HepG2 (cell line): Measurements from ENCODE around the gene ZNF440. TPM values are rescaled to one million over a fixed set of nuclear protein-coding genes. Genes with fewer than 3 reads are reported as not detected.
A peak's percentile ranks its signal among the peaks of the same experiment; 100 is the strongest.

Source experiments
- ATF1 ChIP-seq: IDR thresholded peaks from 2 replicates; pipeline ENCODE4 v1.6.1; 2016; ENCODE audit warnings: mild to moderate bottlenecking, control low read depth
- ATF7 ChIP-seq, 2 experiments: fragments of 450-650 bp in 1 of 2; sonication (generic) in 1 of 2; formaldehyde crosslinking in 1 of 2; IDR thresholded peaks; 2 replicates each; pipeline versions ENCODE4 v1.4.0 to v1.6.1; 2016 to 2020; ENCODE audit warnings: antibody characterized with exemption in 1 of 2, mild to moderate bottlenecking in 1 of 2, missing genetic modification reagents in 1 of 2
- CERS6 ChIP-seq: sonication (generic); formaldehyde crosslinking; IDR thresholded peaks from 2 replicates; pipeline ENCODE4 v1.5.0; 2020; ENCODE audit warnings: missing genetic modification reagents
- CTCF ChIP-seq: sonication (generic); formaldehyde crosslinking; IDR thresholded peaks from 2 replicates; pipeline ENCODE4 v1.5.0; 2020; ENCODE audit warnings: mild to moderate bottlenecking, missing genetic modification reagents, moderate library complexity
- DMAP1 ChIP-seq: IDR thresholded peaks from 2 replicates; pipeline ENCODE4 v1.6.1; 2016
- DMTF1 ChIP-seq: sonication (generic); formaldehyde crosslinking; IDR thresholded peaks from 2 replicates; pipeline ENCODE4 v1.4.0; 2020; ENCODE audit warnings: mild to moderate bottlenecking, missing genetic modification reagents
- E2F5 ChIP-seq: sonication (generic); formaldehyde crosslinking; conservative IDR thresholded peaks from 2 replicates; pipeline ENCODE4 v1.4.0; 2020; ENCODE audit warnings: missing genetic modification reagents
- FOXP1 ChIP-seq, 2 experiments: fragments of 450-650 bp in 1 of 2; IDR thresholded peaks; 2 replicates each; pipeline ENCODE4 v1.6.1; 2017 to 2018; ENCODE audit warnings: antibody characterized with exemption in 1 of 2
- HNRNPLL ChIP-seq: fragments of 200-400 bp; formaldehyde crosslinking; IDR thresholded peaks from 2 replicates; pipeline ENCODE4 v1.6.1; 2017; ENCODE audit warnings: mild to moderate bottlenecking, low read depth, low read length; ENCODE audit not compliant: poor library complexity, severe bottlenecking
- KDM4B ChIP-seq: sonication (generic); formaldehyde crosslinking; IDR thresholded peaks from 2 replicates; pipeline ENCODE4 v1.4.0; 2020; ENCODE audit warnings: missing genetic modification reagents
- MTA3 ChIP-seq: sonication (generic); formaldehyde crosslinking; IDR thresholded peaks from 2 replicates; pipeline ENCODE4 v1.4.0; 2020; ENCODE audit warnings: missing genetic modification reagents
- NCOA5 ChIP-seq: sonication (generic); formaldehyde crosslinking; IDR thresholded peaks from 2 replicates; pipeline ENCODE4 v1.4.0; 2020; ENCODE audit warnings: missing genetic modification reagents
- NFIC ChIP-seq: IDR thresholded peaks from 2 replicates; pipeline ENCODE4 v1.6.1; 2012; ENCODE audit warnings: mild to moderate bottlenecking, low read length, inconsistent platforms
- ZNF317 ChIP-seq: sonication (generic); formaldehyde crosslinking; IDR thresholded peaks from 2 replicates; pipeline ENCODE4 v1.5.0; 2020; ENCODE audit warnings: mild to moderate bottlenecking, missing genetic modification reagents
- ZNF746 ChIP-seq: sonication (generic); formaldehyde crosslinking; IDR thresholded peaks from 2 replicates; pipeline ENCODE4 v1.8.0; 2022; ENCODE audit warnings: mild to moderate bottlenecking, missing genetic modification reagents
- polyA plus RNA-seq, 8 experiments: library from polyadenylated mRNA; depleted of rRNA in 3 of 8; stranded (reverse) in 7 of 8; unstranded in 1 of 8; fragments of >200 nt; fragmentation: Illumina TruSeq in 4 of 8; extraction: Trizol in 4 of 8; gene quantifications; 2 replicates each; pipeline versions ENCODE4 v1.2.1 to v1.2.3, GENCODE V29; 2011 to 2016; ENCODE audit warnings: low read depth in 4 of 8, missing spikeins in 1 of 8, mixed read lengths in 1 of 8; ENCODE audit not compliant: insufficient read depth in 1 of 8
- total RNA-seq, 5 experiments: library from RNA; depleted of rRNA; stranded (reverse); fragments of >200 nt; fragmentation: Illumina TruSeq; extraction: Trizol; gene quantifications; 2 replicates each; pipeline ENCODE4 v1.2.3, GENCODE V29; 2016; ENCODE audit warnings: low read depth in 1 of 5
- TF ChIP-seq, protein P1 (sequence below): sonication (generic); formaldehyde crosslinking; IDR thresholded peaks from 2 replicates; pipeline ENCODE4 v1.4.0; 2020; ENCODE audit warnings: missing genetic modification reagents

Gene ZNF440
- total and polyA plus RNA-seq, 2 of the 13 experiments (the other 11 are each of a cell fraction or from before 2014, with no cell fraction given): 2.7 to 12.4 TPM

DNA sequence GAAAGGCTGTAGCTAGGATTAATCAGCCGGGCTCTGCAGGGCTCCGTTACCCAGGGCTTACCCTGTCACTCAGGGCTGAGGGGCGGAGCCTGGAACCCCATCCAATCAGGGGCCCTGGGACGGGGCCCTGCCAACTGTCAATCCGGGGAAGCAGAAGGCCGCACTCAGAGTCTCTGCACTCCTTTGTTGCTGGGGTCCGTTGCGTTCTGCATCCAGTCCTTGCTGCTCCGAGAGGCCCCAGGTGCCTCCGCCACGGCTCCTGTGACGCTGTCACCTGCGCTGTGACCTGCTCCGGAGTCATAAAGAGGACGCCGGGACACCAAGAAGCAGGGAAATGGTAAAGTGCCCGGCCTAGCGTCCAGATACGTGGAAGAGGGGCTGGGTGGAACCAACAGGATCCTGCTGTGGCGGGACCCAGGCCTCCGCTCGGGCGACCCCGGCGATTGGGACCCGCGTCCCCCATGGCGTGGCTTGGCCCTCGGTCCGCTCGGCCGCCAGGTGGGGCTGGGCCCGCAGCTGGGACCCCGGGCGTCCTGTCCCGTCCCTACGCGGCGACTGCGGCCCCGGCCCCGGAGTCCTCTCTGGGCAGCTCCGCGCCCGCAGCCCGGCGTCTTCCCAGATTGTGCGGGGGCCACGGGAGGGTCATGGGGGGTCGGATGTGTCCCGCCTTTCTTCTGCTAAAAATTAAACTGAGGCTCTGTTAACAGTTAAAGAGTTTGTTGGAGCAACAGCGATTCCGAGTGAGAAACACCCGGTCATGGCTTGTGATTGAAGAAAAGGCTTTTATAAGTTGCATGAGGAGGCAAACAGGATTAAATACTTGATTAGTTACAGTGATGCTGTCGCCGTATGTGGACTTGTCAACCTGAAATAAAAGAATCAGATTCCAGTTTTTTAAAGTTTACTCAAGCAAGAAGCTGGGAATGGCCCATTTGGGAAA is 15.4 kb upstream of the ZNF440 start, which contains the start of gene ZNF491 (continued):
- no peak for TF ChIP-seq CERS6
- TF ChIP-seq ATF1 (CRISPR knock-in tag): no peak
- peak; percentile 43 for TF ChIP-seq HNRNPLL
- TF ChIP-seq ZNF317 (CRISPR knock-in tag): no peak
- no peak for TF ChIP-seq NFIC
- TF ChIP-seq E2F5: no peak
- TF ChIP-seq FOXP1 (IDR thresholded peaks at IDR 0.05): no peak
- TF ChIP-seq FOXP1 (CRISPR knock-in tag; IDR thresholded peaks at IDR 0.05): no peak
- no peak for TF ChIP-seq MTA3
- TF ChIP-seq NCOA5: no peak
- TF ChIP-seq KDM4B (CRISPR knock-in tag): no peak
- no peak for TF ChIP-seq DMTF1 (CRISPR knock-in tag)
- no peak for TF ChIP-seq ATF7 (IDR thresholded peaks at IDR 0.05)
- no peak for TF ChIP-seq ATF7 (CRISPR knock-in tag; IDR thresholded peaks at IDR 0.05)
- TF ChIP-seq DMAP1 (CRISPR knock-in tag): peak; percentile 38; the same call in 1 of the 2 replicates
- TF ChIP-seq ZNF746 (CRISPR knock-in tag): no peak
- TF ChIP-seq, protein P1, sequence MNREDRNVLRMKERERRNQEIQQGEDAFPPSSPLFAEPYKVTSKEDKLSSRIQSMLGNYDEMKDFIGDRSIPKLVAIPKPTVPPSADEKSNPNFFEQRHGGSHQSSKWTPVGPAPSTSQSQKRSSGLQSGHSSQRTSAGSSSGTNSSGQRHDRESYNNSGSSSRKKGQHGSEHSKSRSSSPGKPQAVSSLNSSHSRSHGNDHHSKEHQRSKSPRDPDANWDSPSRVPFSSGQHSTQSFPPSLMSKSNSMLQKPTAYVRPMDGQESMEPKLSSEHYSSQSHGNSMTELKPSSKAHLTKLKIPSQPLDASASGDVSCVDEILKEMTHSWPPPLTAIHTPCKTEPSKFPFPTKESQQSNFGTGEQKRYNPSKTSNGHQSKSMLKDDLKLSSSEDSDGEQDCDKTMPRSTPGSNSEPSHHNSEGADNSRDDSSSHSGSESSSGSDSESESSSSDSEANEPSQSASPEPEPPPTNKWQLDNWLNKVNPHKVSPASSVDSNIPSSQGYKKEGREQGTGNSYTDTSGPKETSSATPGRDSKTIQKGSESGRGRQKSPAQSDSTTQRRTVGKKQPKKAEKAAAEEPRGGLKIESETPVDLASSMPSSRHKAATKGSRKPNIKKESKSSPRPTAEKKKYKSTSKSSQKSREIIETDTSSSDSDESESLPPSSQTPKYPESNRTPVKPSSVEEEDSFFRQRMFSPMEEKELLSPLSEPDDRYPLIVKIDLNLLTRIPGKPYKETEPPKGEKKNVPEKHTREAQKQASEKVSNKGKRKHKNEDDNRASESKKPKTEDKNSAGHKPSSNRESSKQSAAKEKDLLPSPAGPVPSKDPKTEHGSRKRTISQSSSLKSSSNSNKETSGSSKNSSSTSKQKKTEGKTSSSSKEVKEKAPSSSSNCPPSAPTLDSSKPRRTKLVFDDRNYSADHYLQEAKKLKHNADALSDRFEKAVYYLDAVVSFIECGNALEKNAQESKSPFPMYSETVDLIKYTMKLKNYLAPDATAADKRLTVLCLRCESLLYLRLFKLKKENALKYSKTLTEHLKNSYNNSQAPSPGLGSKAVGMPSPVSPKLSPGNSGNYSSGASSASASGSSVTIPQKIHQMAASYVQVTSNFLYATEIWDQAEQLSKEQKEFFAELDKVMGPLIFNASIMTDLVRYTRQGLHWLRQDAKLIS (CRISPR knock-in tag): no peak
- peak; percentile 69 for TF ChIP-seq CTCF
